Measurements from ENCODE around the gene AGBL5. TPM values are rescaled to one million over a fixed set of nuclear protein-coding genes. Genes with fewer than 3 reads are reported as not detected.

Gene AGBL5
- total and polyA plus RNA-seq, 2 of the 13 experiments (the other 11 are each of a cell fraction or from before 2014, with no cell fraction given), result 55.9 to 73.3 TPM

DNA sequence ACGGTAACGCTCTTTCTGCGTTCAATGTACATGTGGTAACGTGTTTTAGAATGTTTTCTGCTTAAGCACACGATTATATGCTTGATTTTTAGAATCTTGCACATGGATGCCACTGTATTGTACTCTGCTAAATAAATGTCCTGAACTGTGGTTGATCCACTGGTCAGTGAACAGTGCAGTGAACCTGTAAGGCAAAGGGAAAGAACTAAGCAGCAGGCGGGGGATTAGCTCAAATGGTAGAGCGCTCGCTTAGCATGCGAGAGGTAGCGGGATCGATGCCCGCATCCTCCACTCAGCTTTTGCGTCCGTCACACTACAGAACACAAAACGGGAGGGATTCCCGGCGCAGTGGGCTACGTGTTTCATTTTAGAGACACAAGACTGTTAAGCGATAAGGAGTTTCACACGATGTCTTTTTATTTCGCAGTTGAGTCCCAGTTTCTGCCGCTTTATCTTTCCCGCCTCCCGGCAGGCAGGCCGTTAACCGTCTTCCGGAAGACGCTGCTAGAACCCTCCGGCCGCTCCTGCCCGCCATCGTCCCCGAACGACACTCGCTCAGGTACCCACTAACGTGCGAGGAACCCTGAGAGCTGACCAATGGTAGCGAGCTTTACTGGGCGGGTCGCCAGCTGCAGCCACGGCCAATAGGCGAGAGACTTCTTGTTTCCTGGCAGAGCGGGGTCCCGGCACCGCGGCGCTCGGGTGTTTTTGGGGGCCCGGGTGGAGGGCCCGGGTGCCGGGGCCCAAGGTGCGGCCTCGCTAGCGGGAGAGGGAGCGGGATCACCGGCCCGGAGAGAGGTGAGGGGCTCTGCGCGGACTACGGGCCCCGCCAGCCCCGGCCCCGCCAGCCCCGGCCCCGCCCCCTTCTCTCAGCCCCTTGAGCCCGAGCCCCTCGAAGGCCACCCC is at the start of gene AGBL5 (continued):
- TF ChIP-seq ZNF687 (CRISPR knock-in tag; IDR thresholded peaks at IDR 0.05), result peak; percentile 99
- peak; percentile 91 for TF ChIP-seq TOPORS (CRISPR knock-in tag; IDR thresholded peaks at IDR 0.05)
- TF ChIP-seq, protein P1, sequence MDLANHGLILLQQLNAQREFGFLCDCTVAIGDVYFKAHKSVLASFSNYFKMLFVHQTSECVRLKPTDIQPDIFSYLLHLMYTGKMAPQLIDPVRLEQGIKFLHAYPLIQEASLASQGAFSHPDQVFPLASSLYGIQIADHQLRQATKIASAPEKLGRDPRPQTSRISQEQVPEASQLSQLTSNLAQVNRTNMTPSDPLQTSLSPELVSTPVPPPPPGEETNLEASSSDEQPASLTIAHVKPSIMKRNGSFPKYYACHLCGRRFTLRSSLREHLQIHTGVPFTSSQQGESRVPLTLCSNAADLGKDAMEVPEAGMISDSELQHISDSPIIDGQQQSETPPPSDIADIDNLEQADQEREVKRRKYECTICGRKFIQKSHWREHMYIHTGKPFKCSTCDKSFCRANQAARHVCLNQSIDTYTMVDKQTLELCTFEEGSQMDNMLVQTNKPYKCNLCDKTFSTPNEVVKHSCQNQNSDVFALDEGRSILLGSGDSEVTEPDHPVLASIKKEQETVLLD (CRISPR knock-in tag; IDR thresholded peaks at IDR 0.05; ENCODE audit: low read depth), result peak; percentile 73; the same call in 1 of the 2 replicates
- TF ChIP-seq HCFC1 (IDR thresholded peaks at IDR 0.05; ENCODE audit: low read depth, low read length), result peak; percentile 43; the same call in 1 of the 2 replicates
- TF ChIP-seq ZNF776 (CRISPR knock-in tag; IDR thresholded peaks at IDR 0.05), result peak; percentile 54
- peak; percentile 32 for TF ChIP-seq BCL6 (CRISPR knock-in tag; IDR thresholded peaks at IDR 0.05)
- TF ChIP-seq ZNF879 (CRISPR knock-in tag; IDR thresholded peaks at IDR 0.05), result peak; percentile 84; the same call in 1 of the 2 replicates
- TF ChIP-seq ATF6 (CRISPR knock-in tag; conservative IDR thresholded peaks at IDR 0.05), result peak; percentile 74; the same call in 1 of the 2 replicates
- TF ChIP-seq GTF3A (CRISPR knock-in tag; conservative IDR thresholded peaks at IDR 0.05), result peak; percentile 99
- TF ChIP-seq ZNF496 (CRISPR knock-in tag; IDR thresholded peaks at IDR 0.05; ENCODE audit: insufficient replicate concordance), result no peak
- TF ChIP-seq POLR2G (IDR thresholded peaks at IDR 0.05; ENCODE audit: low read depth, low read length), result peak; percentile 86
- TF ChIP-seq, protein P2, sequence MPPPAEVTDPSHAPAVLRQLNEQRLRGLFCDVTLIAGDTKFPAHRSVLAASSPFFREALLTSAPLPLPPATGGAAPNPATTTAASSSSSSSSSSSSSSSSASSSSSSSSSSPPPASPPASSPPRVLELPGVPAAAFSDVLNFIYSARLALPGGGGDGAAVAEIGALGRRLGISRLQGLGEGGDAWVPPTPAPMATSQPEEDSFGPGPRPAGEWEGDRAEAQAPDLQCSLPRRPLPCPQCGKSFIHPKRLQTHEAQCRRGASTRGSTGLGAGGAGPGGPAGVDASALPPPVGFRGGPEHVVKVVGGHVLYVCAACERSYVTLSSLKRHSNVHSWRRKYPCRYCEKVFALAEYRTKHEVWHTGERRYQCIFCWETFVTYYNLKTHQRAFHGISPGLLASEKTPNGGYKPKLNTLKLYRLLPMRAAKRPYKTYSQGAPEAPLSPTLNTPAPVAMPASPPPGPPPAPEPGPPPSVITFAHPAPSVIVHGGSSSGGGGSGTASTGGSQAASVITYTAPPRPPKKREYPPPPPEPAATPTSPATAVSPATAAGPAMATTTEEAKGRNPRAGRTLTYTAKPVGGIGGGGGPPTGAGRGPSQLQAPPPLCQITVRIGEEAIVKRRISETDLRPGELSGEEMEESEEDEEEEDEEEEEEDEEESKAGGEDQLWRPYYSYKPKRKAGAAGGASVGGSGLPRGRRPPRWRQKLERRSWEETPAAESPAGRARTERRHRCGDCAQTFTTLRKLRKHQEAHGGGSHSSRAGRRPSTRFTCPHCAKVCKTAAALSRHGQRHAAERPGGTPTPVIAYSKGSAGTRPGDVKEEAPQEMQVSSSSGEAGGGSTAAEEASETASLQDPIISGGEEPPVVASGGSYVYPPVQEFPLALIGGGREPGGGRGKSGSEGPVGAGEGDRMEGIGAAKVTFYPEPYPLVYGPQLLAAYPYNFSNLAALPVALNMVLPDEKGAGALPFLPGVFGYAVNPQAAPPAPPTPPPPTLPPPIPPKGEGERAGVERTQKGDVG (CRISPR knock-in tag; IDR thresholded peaks at IDR 0.05; ENCODE audit: borderline replicate concordance), result no peak; the same call in 1 of the 2 replicates
- TF ChIP-seq SNRNP70 (IDR thresholded peaks at IDR 0.05; ENCODE audit: low read depth, low read length), result no peak
- TF ChIP-seq PLRG1 (conservative IDR thresholded peaks at IDR 0.05), result no peak
- TF ChIP-seq ZFP41 (CRISPR knock-in tag; IDR thresholded peaks at IDR 0.05; ENCODE audit: borderline replicate concordance), result 0 out of 2 replicates have a peak, but pooled peaks have one; percentile 86
- TF ChIP-seq IKZF1 (IDR thresholded peaks at IDR 0.05), result no peak
- TF ChIP-seq CREB1 (IDR thresholded peaks at IDR 0.05), result 0 out of 2 replicates have a peak, but pooled peaks have one; percentile 20
- TF ChIP-seq CREB1 (CRISPR knock-in tag; IDR thresholded peaks at IDR 0.05), result no peak; the same call in none of the 2 replicates

Data from HepG2 (cell line).